ENCODE results near the gene SETD2. TPM values are rescaled to one million over a fixed set of nuclear protein-coding genes. Genes with fewer than 3 reads are reported as not detected.
"Not testable (repeated sequence)": the region's sequence is repeated elsewhere in the genome, so short reads cannot be mapped to it uniquely, and the experiment has no call there.

The SETD2 gene
- total and polyA plus RNA-seq, 2 donors from 2014 or later, result 10.5 to 49.9 TPM

- H3K36me3 ChIP-seq (ENCODE audit: control insufficient read depth in 2 of 3, insufficient read depth in 3 of 3, low read length in 3 of 3), result peaks cover 9 to 44% (median 10%) of the 10 kb centered on the region in 3 donors
- peaks cover 0 to 4% (median 0%) of the 10 kb centered on the region in 3 donors for H3K4me1 ChIP-seq (ENCODE audit: control insufficient read depth in 2 of 3, insufficient read depth in 2 of 3, low read depth in 1 of 3, low read length in 3 of 3)
- intact Hi-C loops (cut with DNase I), result no loop called here
- H3K9me3 ChIP-seq (ENCODE audit: control insufficient read depth in 2 of 3, insufficient read depth in 1 of 3, low read length in 3 of 3), result no peaks in the 10 kb centered on the region
- H3K9ac ChIP-seq (ENCODE audit: low read length in 3 of 3), result no peak overlapping the region
- no peak overlapping the region for H3K27ac ChIP-seq (ENCODE audit: low read depth in 2 of 2, low read length in 2 of 2)
- no peak for DNase-seq
- no peak for TF ChIP-seq CTCF (IDR thresholded peaks at IDR 0.05; ENCODE audit: borderline replicate concordance, extremely low read depth, insufficient read depth)
- H3K27me3 ChIP-seq (ENCODE audit: control insufficient read depth, insufficient read depth, low read length), result no peaks in the 10 kb centered on the region
- H3K4me3 ChIP-seq (ENCODE audit: low read length in 3 of 3), result no peak overlapping the region
- no peak for FAIRE-seq
Measured at GRCh38 chr3:47035645-47036044, 128.3 kb downstream of the SETD2 start.

DNA sequence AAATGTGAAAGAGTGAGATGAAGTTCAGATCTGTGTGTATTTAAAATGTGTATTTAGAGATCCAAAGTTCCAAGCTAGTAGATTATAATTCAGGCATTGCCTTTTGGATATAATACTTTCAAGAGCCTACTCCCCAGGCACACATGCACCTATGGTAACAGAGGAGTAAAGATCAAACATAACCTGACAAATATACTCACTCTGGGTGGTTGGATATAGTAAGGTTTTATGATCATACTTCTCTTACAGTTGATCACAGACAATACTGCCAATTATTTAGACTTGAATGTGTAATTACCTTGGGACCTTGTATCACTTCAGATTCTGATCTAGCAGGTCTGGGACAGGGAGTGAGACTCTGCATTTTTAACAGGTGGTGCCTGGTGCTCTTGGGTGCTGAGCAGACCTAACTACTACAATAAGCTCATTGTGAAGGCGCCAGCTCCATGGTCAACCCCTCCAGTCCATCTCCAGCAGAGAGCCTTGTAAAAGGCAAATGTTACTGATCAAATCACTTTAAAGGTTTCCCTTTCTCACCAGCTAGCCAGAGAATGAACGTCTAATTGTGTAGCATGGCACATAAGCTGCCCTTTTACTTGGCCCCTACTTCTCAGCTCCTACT is 128.9 kb downstream of the SETD2 start:
- intact Hi-C loops (cut with DNase I), result no loop called here
- H3K27me3 ChIP-seq (ENCODE audit: control insufficient read depth, insufficient read depth, low read length), result no peaks in the 10 kb centered on the region
- no peaks in the 10 kb centered on the region for H3K9me3 ChIP-seq (ENCODE audit: control insufficient read depth in 2 of 3, insufficient read depth in 1 of 3, low read length in 3 of 3)
- TF ChIP-seq CTCF (IDR thresholded peaks at IDR 0.05; ENCODE audit: borderline replicate concordance, extremely low read depth, insufficient read depth), result no peak
- peaks cover 8 to 37% (median 9%) of the 10 kb centered on the region in 3 donors for H3K36me3 ChIP-seq (ENCODE audit: control insufficient read depth in 2 of 3, insufficient read depth in 3 of 3, low read length in 3 of 3)
- DNase-seq (no peak), FAIRE-seq (no peak)
- H3K9ac ChIP-seq (ENCODE audit: low read length in 3 of 3), result no peak overlapping the region
- no peak overlapping the region for H3K27ac ChIP-seq (ENCODE audit: low read depth in 2 of 2, low read length in 2 of 2)
- H3K4me1 ChIP-seq (ENCODE audit: control insufficient read depth in 2 of 3, insufficient read depth in 2 of 3, low read depth in 1 of 3, low read length in 3 of 3), result peaks cover 0 to 4% (median 0%) of the 10 kb centered on the region in 3 donors
- no peak overlapping the region for H3K4me3 ChIP-seq (ENCODE audit: low read length in 3 of 3)

- H3K9ac ChIP-seq (ENCODE audit: low read length in 3 of 3); H3K27me3 ChIP-seq (ENCODE audit: control insufficient read depth, insufficient read depth, low read length); H3K4me1 ChIP-seq (ENCODE audit: control insufficient read depth in 2 of 3, insufficient read depth in 2 of 3, low read depth in 1 of 3, low read length in 3 of 3); FAIRE-seq; DNase-seq; H3K27ac ChIP-seq (ENCODE audit: low read depth in 2 of 2, low read length in 2 of 2); H3K9me3 ChIP-seq (ENCODE audit: control insufficient read depth in 2 of 3, insufficient read depth in 1 of 3, low read length in 3 of 3); H3K4me3 ChIP-seq (ENCODE audit: low read length in 3 of 3); intact Hi-C loops (cut with DNase I): not testable (repeated sequence)
- H3K36me3 ChIP-seq (ENCODE audit: control insufficient read depth in 2 of 3, insufficient read depth in 3 of 3, low read length in 3 of 3), result peaks cover 2 to 23% (median 4%) of the 10 kb centered on the region in 3 donors
Measured at GRCh38 chr3:47031041-47031440, 132.9 kb downstream of the SETD2 start.

GRCh38 chr3:47028667-47029066 is 135.2 kb downstream of the SETD2 start:
- peaks cover 0 to 4% (median 4%) of the 10 kb centered on the region in 3 donors for H3K36me3 ChIP-seq (ENCODE audit: control insufficient read depth in 2 of 3, insufficient read depth in 3 of 3, low read length in 3 of 3)
- TF ChIP-seq CTCF (IDR thresholded peaks at IDR 0.05; ENCODE audit: borderline replicate concordance, extremely low read depth, insufficient read depth), result no peak
- H3K4me3 ChIP-seq (ENCODE audit: low read length in 3 of 3), result no peak overlapping the region
- FAIRE-seq, result no peak
- H3K9ac ChIP-seq (ENCODE audit: low read length in 3 of 3), result no peak overlapping the region
- H3K4me1 ChIP-seq (ENCODE audit: control insufficient read depth in 2 of 3, insufficient read depth in 2 of 3, low read depth in 1 of 3, low read length in 3 of 3), result peaks cover 0 to 3% (median 2%) of the 10 kb centered on the region in 3 donors
- no peaks in the 10 kb centered on the region for H3K27me3 ChIP-seq (ENCODE audit: control insufficient read depth, insufficient read depth, low read length)
- H3K27ac ChIP-seq (ENCODE audit: low read depth in 2 of 2, low read length in 2 of 2), result no peak overlapping the region
- no peak for DNase-seq
- intact Hi-C loops (cut with DNase I), result no loop called here
- no peaks in the 10 kb centered on the region for H3K9me3 ChIP-seq (ENCODE audit: control insufficient read depth in 2 of 3, insufficient read depth in 1 of 3, low read length in 3 of 3)

All from kidney (tissue), 14 donors.